GM21576 (cell line): ENCODE measurements around the gene FAM83F.

Experiments used
- ATAC-seq: cut with Tn5 transposase; IDR thresholded peaks from one replicate; pipeline ENCODE4 v1.9.1; 2021; ENCODE audit warnings: mild to moderate bottlenecking, moderate library complexity; ENCODE audit not compliant: unreplicated experiment

Gene FAM83F

GRCh38 chr22:39962071-39962470 lies 32.7 kb upstream of the FAM83F start:
- ATAC-seq: no peak

DNA sequence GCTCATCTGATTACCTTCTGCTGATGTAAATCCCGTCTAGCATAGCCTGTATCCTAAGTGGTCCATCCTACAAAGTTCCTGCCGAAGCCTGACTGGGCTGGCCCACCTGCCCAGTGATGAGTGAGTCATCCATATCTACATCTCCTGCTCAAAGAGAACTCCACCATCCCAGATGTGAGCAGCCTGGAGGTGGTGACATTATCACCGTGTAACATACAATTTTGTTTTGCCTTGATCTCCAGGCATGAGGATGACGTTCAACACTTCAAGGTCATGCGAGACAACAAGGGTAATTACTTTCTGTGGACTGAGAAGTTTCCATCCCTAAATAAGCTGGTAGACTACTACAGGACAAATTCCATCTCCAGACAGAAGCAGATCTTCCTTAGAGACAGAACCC lies 29.0 kb upstream of the FAM83F start:
- ATAC-seq: no peak

- ATAC-seq: no peak
Measured at GRCh38 chr22:39966470-39966869, 28.3 kb upstream of the FAM83F start.

DNA sequence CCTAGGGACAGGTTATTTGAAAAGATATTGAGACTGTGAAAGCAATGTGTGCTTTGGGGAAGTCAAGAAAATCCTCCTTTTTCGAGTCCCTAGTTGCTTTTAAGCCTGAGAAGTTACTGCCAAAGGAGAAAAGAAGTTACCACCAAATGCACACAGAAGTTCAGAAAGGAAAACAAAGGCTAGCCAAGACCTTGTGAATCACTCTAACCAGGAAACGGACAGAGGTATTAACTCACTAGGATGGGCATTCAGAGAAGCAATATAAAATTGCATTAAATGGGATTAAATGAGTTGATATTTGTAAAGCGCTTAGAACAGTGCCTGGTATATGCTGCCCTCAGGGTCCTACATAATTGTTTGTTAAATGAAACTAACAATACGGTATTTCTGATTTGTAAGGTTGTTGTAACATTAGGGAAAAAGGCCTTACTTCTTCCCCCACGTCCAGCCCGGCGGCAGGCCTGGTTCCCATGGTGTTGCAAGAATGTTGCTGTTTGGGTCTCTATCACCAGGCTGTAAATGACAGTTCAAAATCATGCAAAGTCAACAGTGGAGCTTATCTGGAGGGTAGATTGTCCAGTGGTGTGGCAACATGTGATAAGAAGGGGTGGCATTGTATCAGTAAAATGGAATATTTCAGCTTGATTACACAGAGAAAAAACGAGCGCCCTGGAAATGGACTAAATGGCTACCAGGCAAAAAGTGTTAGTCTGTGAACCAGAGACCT lies 27.5 kb upstream of the FAM83F start:
- ATAC-seq: no peak

DNA sequence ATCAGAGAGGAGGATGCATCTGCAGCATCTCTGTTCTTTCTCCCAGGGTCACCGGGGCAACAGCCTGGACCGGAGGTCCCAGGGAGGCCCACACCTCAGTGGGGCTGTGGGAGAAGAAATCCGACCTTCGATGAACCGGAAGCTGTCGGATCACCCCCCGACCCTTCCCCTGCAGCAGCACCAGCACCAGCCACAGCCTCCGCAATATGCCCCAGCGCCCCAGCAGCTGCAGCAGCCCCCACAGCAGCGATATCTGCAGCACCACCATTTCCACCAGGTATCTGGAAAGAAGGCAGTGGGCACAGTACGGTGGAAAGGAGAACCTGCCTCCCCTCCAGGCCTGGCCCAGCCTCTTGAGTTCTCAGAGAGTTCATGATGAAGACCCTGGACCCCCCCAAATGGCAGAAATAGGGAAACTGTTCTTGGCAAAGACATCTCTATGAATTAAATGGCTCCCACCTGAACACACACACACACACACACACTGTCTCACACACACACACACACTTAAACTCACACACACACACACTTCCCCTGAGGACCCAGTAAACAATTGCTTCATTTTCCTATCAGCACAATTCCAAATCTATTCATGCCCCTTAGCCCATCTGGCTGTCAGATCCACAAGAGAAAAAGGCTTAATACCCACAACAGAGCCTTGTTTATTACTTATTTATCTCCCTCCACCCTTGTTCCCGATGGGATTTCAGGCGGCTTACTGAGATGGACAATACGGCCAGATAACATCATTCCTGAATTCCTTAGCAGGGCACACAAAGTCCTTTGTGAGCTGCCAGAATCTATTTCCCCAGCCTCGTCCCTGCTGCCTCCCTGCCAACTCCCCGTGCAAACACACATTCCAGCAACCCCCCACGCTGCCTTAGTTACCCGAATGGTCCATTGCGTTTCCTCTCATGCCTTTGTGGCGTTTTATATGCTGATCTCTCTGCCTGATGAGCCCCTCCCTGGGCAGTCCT lies 26.5 kb upstream of the FAM83F start:
- ATAC-seq: no peak

GRCh38 chr22:39970742-39971141 lies 24.0 kb upstream of the FAM83F start:
- no peak for ATAC-seq

GRCh38 chr22:39972641-39973040 lies 22.1 kb upstream of the FAM83F start:
- no peak for ATAC-seq

DNA sequence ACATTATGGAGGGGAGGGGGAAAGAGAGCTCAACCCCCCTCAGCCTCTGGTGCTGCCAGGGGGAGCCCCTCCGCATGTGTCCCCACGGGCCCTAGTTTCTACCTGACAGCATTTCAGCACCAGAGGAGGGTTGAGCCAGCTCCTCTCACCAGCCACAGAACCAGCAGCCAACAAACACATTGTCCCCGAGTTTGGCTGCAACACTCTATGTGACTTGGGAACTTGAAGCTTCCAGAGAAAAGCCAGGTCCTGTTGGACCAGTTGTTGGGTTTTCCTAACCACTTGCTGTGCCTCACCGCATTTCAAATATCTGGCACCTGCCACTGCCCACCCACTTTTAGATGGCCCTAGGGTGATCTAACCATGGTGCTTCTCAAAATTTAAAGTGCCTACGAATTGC lies 21.1 kb upstream of the FAM83F start:
- no peak for ATAC-seq

DNA sequence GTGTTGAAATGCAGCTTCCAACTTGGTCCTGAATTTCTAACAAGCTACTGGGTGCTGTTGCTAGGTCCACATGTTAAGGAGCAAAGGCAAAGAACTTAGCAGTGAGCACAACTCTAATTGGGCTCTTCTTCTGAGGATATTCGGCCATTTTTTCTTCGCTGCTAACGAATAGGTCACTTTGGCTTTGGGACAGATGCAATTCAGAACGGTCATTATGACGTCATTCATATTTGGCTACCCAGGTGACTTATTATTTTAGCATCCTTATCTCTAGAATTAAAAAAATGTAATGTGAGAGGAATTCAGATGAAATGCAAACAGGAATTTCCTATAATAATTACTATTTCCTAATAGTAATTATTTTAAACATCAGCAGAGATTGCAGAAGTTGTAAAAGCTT lies 20.7 kb upstream of the FAM83F start:
- ATAC-seq: no peak

- no peak for ATAC-seq
Measured at GRCh38 chr22:39979048-39979447, 15.7 kb upstream of the FAM83F start.

DNA sequence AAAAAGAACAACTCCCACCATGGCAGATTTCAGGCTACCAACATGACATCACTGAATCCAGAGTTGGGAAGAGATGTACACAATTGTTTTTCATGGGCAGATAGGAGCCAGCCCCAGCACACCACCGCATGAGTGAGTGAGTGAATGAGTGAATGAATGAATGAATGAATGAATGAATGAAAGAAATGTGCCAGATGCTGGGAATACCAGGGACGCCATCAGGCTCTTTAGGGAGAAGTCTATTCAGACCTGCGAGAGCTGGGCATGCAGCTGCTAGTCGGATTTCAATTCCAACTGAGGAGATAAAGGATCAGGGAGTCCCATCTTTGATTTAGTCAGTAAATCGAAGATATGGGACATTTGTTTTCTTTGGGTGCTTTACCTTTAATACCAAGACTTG lies 15.3 kb upstream of the FAM83F start:
- no peak for ATAC-seq

- no peak for ATAC-seq
Measured at GRCh38 chr22:39980596-39980995, 14.2 kb upstream of the FAM83F start.

- ATAC-seq: no peak
Measured at GRCh38 chr22:39983346-39983745, 11.4 kb upstream of the FAM83F start.

DNA sequence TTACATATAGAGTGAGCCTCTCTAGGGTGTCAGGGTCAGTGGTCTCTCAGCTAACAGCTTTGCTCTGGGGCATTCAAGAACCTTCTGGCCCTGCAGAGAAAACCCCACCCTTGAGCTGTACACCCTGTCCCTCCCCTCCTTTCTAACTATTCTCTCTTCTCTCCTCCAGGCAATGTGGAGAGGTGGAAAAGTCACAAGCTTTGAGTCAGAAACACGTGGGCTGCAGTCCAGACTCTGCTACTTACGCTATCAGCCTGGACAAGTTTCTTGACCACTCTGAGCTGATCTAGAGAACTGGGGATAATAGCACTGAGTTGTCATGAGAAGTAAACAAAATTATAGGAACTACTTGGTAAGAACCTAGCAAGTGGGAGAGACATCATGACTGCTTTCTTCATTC lies 10.7 kb upstream of the FAM83F start:
- no peak for ATAC-seq

DNA sequence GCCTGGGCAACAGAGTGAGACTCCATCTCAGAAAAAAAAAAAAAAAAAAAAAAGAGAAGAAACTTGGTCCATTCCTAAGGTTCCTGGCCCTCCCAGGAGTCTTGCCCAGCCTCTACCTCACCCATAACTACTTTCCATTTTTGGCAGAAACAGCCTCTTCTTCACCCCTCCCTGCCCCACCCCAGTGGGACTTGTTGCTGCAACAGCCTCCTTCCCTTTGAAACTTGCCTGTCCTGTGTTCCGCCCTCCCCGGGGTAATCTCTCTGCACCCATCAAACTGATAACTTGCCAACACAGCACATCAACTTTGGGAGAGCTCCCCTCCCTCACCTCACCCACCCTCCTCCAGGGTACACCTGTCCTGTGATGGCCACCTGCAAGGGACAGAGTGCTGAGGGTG lies 10.0 kb upstream of the FAM83F start:
- ATAC-seq: no peak

- ATAC-seq: no peak
Measured at GRCh38 chr22:39985383-39986035, 9.2 kb upstream of the FAM83F start.

DNA sequence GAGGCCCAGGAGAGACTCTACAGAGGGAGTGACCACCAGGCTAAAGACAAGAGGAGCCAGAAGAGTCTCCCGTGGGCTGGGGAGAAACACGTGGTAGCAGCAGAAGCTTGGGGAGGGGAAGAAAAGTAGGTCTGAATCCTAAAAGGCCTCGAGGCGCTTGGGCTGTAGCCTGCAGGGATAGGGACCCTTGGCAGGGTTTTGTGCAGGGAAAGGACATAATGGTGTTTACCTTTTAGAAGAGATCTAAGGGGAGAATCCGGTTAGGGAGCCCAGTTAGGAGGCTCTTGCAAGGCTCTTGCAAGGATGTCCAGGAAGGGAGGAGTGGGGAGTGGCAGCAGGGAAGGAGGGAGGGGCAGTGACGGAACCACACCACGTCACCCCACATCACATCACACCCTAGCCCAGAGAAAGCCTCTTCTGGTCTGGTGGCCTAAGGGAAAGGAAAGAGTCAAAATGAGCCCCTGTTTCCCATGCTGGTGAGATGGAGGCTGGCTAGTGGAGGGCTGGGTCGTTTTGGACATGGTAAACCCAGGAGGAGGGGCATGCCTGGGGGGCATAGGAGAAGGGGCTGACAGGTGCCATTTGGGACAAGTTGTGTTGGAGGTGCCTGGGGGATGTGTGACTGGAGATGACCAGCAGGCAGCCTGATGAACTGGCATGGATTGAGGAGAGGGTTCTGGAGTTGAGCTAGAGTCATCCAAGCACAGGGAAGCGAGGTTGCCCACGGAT lies 6.2 kb upstream of the FAM83F start:
- ATAC-seq: no peak

DNA sequence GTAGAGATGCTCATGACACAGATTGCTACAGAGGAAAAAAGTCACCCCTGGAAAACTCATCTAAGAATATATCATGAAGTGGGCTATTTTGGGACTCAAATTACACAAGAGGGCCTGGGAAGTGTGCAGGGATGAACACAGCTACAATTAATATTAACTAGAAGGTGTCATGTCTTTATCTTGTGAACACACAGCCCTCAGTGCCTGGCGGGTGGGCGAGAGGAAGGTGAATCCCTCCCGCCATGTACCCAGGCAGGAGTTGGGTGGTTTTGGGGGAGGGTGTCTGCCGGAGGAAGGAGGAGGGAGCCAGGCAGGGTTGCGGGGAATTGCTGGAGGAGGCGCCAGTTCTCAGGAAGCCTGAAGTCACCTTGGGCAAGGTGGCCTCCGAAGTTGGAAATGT lies 5.1 kb upstream of the FAM83F start:
- no peak for ATAC-seq

- ATAC-seq: no peak
Measured at GRCh38 chr22:39990686-39991085, 4.1 kb upstream of the FAM83F start.

DNA sequence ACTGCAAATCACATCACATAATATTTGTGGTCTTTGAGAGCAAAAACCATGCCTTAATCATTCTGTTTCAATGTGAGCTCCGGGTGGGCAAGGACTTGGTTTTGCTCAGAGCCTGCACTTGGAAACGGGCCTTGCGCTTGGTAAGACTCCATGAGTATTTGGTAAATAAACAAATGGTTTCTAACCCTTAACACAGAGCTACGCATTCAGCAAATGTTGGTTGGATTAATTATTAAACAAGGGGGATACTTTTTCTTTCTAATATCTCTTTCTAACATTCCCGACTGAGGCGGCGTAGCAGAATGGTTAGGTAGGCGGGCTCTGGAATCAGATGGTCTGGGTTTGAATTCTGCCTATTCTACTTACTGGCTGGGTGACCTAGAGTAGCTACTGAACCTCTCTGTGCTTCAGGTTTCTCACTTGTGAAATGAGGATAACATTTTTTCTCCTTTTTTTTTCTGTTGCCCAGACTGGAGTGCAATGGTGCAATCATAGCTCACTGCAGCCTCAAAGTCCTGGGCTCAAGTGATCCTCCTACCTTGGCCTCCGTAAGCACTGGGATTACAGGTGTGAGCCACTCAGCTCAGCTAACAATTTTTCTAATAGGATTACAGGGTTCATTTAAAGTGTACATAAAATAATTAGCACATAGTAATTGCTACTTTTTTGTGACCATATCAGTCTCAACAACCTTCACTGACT lies 3.4 kb upstream of the FAM83F start:
- ATAC-seq: no peak
